OCI-LY1 (cell line): ENCODE results near the gene NAA40.
"Not testable (repeated sequence)": the region's sequence is repeated elsewhere in the genome, so short reads cannot be mapped to it uniquely, and the experiment has no call there.

Experiments used
- H2AFZ ChIP-seq: fragments of 200-600 bp; sonication (generic), shearing (Covaris generic); 2 replicates; pipeline ENCODE4 v1.6.0; 2014; ENCODE audit warnings: antibody characterized with exemption, mild to moderate bottlenecking, low read length
- H3F3A ChIP-seq: fragments of 200-600 bp; sonication (generic), shearing (Covaris generic); 2 replicates; pipeline ENCODE4 v1.6.0; 2014; ENCODE audit warnings: mild to moderate bottlenecking, antibody characterized with exemption, low read length, moderate library complexity; ENCODE audit not compliant: insufficient read depth
- H3K27ac ChIP-seq: fragments of 200-600 bp; sonication (generic); 2 replicates; pipeline ENCODE4 v1.5.1; 2014; ENCODE audit warnings: low read length, mixed run types, mild to moderate bottlenecking, low read depth; ENCODE audit not compliant: poor library complexity, severe bottlenecking
- H3K27me3 ChIP-seq: fragments of 200-600 bp; sonication (generic); 2 replicates; pipeline ENCODE4 v1.6.0; 2014; ENCODE audit warnings: antibody characterized with exemption, mild to moderate bottlenecking, low read length, moderate library complexity; ENCODE audit not compliant: insufficient read depth
- H3K36me3 ChIP-seq: fragments of 200-600 bp; sonication (generic); 2 replicates; pipeline ENCODE4 v1.6.1; 2014; ENCODE audit warnings: mild to moderate bottlenecking, antibody characterized with exemption, low read length, moderate library complexity, mixed read lengths; ENCODE audit not compliant: insufficient read depth
- H3K4me1 ChIP-seq: fragments of 200-600 bp; sonication (generic); 2 replicates; pipeline ENCODE4 v1.5.1; 2014; ENCODE audit warnings: mild to moderate bottlenecking, low read length, moderate library complexity; ENCODE audit not compliant: insufficient read depth, severe bottlenecking
- H3K4me2 ChIP-seq: fragments of 200-600 bp; sonication (generic), shearing (Covaris generic); 2 replicates; pipeline ENCODE4 v1.6.1; 2014; ENCODE audit warnings: low read length
- H3K4me3 ChIP-seq: fragments of 200-600 bp; sonication (generic); 2 replicates; pipeline ENCODE4 v1.5.1; 2014; ENCODE audit warnings: low read length, low read depth, mild to moderate bottlenecking, mixed read lengths; ENCODE audit not compliant: poor library complexity, severe bottlenecking
- H3K79me2 ChIP-seq: fragments of 200-600 bp; shearing (Covaris generic); 2 replicates; pipeline ENCODE4 v1.6.1; 2016; ENCODE audit warnings: mixed run types, low read length, mixed read lengths; ENCODE audit not compliant: insufficient read depth
- H3K9ac ChIP-seq: fragments of 200-600 bp; sonication (generic), shearing (Covaris generic); 2 replicates; pipeline ENCODE4 v1.6.1; 2014; ENCODE audit warnings: mild to moderate bottlenecking, low read length, mixed read lengths
- H3K9me2 ChIP-seq: fragments of 200-600 bp; sonication (generic), shearing (Covaris generic); 2 replicates; pipeline ENCODE4 v1.6.1; 2014; ENCODE audit warnings: low read depth, mild to moderate bottlenecking, low read length, mixed read lengths
- H3K9me3 ChIP-seq: fragments of 200-600 bp; shearing (Covaris generic); 2 replicates; pipeline ENCODE4 v1.6.1; 2014; ENCODE audit warnings: low read length, mixed read lengths
- H4K20me1 ChIP-seq: fragments of 200-600 bp; sonication (generic), shearing (Covaris generic); 2 replicates; pipeline ENCODE4 v1.6.0; 2016; ENCODE audit warnings: mild to moderate bottlenecking, low read length; ENCODE audit not compliant: insufficient read depth
- CTCF ChIP-seq: fragments of 200-600 bp; sonication (generic), shearing (Covaris generic); IDR thresholded peaks from 2 replicates; pipeline ENCODE4 v1.5.1; 2017; ENCODE audit warnings: mild to moderate bottlenecking, antibody characterized with exemption, low read length, moderate library complexity, mixed read lengths
- EZH2 ChIP-seq: fragments of 200-600 bp; sonication (generic), shearing (Covaris generic); IDR thresholded peaks from 2 replicates; pipeline ENCODE4 v1.8.0; 2017; ENCODE audit warnings: borderline replicate concordance, mixed run types, mild to moderate bottlenecking, antibody characterized with exemption, low read length, moderate library complexity, mixed read lengths

Gene NAA40

GRCh38 chr11:63969461-63969860, 30.7 kb downstream of the NAA40 start:
- H3K9ac ChIP-seq: no peak overlapping the region
- no peaks in the 10 kb centered on the region for H3F3A ChIP-seq
- no peak overlapping the region for H2AFZ ChIP-seq
- H3K4me1 ChIP-seq: peaks cover 9% of the 10 kb centered on the region
- no peaks in the 10 kb centered on the region for H3K9me2 ChIP-seq
- no peaks in the 10 kb centered on the region for H3K27me3 ChIP-seq
- H3K36me3 ChIP-seq: no peaks in the 10 kb centered on the region
- no peak overlapping the region for H3K4me2 ChIP-seq
- H3K9me3 ChIP-seq: no peaks in the 10 kb centered on the region
- no peaks in the 10 kb centered on the region for H3K79me2 ChIP-seq
- H3K27ac ChIP-seq: no peak overlapping the region
- H3K4me3 ChIP-seq: no peak overlapping the region
- no peak for TF ChIP-seq EZH2
- TF ChIP-seq CTCF: no peak
- H4K20me1 ChIP-seq: no peaks in the 10 kb centered on the region

- Histone ChIP-seq H4K20me1 (no peaks in the 10 kb centered on the region), H3K27ac (no peak overlapping the region), H3K79me2 (peaks cover 10% of the 10 kb centered on the region; the same call in 1 of the 2 replicates), H3K9me3 (no peaks in the 10 kb centered on the region), H3K9me2 (no peaks in the 10 kb centered on the region), H3K4me1 (peaks cover 14% of the 10 kb centered on the region), H3F3A (no peaks in the 10 kb centered on the region), H3K4me3 (no peak overlapping the region), H3K9ac (no peak overlapping the region), H3K36me3 (no peaks in the 10 kb centered on the region), H3K27me3 (no peaks in the 10 kb centered on the region), H2AFZ (no peak overlapping the region), H3K4me2 (no peak overlapping the region)
- no peak for TF ChIP-seq CTCF
- TF ChIP-seq EZH2: no peak
Observed at GRCh38 chr11:63970902-63971301, 32.1 kb downstream of the NAA40 start.

- H3K27me3 ChIP-seq, H3K27ac ChIP-seq, H3K36me3 ChIP-seq, H4K20me1 ChIP-seq, H2AFZ ChIP-seq, H3K9me3 ChIP-seq, H3K9ac ChIP-seq, H3F3A ChIP-seq, H3K9me2 ChIP-seq: not testable (repeated sequence)
- peak overlapping the region; percentile 88 for H3K4me3 ChIP-seq
- H3K4me1 ChIP-seq: peaks cover 23% of the 10 kb centered on the region
- peak overlapping the region; percentile 48 for H3K4me2 ChIP-seq
- peaks cover 11% of the 10 kb centered on the region; the same call in 1 of the 2 replicates for H3K79me2 ChIP-seq
Observed at GRCh38 chr11:63973912-63974258, 35.1 kb downstream of the NAA40 start.

GRCh38 chr11:63974259-63975143, 35.7 kb downstream of the NAA40 start, which contains the start of gene COX8A:
TSS of gene COX8A (plus strand) at chr11:63974620. CDS start at chr11:63974681, 61 bp downstream.
- H3K36me3 ChIP-seq: peaks cover 3% of the 10 kb centered on the region; the same call in 1 of the 2 replicates
- TF ChIP-seq CTCF: no peak
- no peak for TF ChIP-seq EZH2
- peak within 1 kb of the TSS; percentile 67 for H3K4me2 ChIP-seq
- H3K79me2 ChIP-seq: peaks cover 11% of the 10 kb centered on the region; the same call in 1 of the 2 replicates
- peak within 1 kb of the TSS; percentile 95 for H3K9ac ChIP-seq
- H3K9me2 ChIP-seq: no peaks in the 10 kb centered on the region
- peaks cover 23% of the 10 kb centered on the region for H3K4me1 ChIP-seq
- H3K9me3 ChIP-seq: no peaks in the 10 kb centered on the region
- no peaks in the 10 kb centered on the region for H4K20me1 ChIP-seq
- peak within 1 kb of the TSS; percentile 88 for H3K4me3 ChIP-seq
- no peak within 1 kb of the TSS for H2AFZ ChIP-seq
- H3F3A ChIP-seq: no peaks in the 10 kb centered on the region
- peak within 1 kb of the TSS; percentile 66 for H3K27ac ChIP-seq
- H3K27me3 ChIP-seq: no peaks in the 10 kb centered on the region
